ENCODE measurements around the gene TJP2.
A peak's percentile ranks its signal among the peaks of the same experiment; 100 is the strongest.

TJP2 gene

DNA sequence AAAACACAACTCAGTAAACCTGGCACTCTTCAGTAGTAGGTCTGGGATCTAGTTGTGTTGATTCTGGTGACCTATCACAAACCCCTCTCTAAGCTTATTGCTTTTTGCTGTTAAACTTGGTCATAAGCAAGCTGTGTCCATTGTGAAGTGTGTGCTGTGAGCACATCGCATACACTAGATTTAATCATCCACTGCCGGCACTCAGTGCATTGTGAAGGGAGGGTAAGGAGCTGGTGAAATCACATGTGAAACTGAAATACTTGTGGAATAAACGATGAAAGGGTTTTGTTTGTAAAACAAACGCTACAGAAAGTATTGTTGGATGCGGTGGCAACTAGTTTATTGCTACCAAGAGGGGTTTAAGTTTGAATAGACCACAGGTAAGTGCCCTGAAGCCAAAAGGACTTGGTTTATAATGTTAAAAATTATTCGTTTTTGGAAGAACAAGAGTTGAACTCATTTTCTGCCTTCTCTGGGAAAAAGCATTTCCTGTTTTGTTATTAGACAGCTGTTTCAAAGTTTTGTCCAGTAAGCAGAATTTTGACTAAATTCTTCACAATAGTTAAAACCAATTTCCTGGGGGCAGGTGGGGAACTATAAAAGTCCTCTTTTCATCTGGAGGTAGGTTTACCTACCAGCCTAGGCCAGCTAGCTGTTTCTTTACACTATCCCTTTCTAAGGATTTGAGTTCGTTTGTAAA is 24.6 kb downstream of the TJP2 start:
- ChIA-PET CTCF (interaction anchor here (1.9 kb wide), 1 partner anchor 145 kb away, joined by 8 read pairs; no protein-coding TSS in a partner anchor), POLR2A (ENCODE audit: low non-redundant PET) (no interaction called here)
- H3K27ac ChIP-seq: no peak overlapping the region
- no peak for DNase-seq (ENCODE audit: low spot score)
- TF ChIP-seq, protein P1, sequence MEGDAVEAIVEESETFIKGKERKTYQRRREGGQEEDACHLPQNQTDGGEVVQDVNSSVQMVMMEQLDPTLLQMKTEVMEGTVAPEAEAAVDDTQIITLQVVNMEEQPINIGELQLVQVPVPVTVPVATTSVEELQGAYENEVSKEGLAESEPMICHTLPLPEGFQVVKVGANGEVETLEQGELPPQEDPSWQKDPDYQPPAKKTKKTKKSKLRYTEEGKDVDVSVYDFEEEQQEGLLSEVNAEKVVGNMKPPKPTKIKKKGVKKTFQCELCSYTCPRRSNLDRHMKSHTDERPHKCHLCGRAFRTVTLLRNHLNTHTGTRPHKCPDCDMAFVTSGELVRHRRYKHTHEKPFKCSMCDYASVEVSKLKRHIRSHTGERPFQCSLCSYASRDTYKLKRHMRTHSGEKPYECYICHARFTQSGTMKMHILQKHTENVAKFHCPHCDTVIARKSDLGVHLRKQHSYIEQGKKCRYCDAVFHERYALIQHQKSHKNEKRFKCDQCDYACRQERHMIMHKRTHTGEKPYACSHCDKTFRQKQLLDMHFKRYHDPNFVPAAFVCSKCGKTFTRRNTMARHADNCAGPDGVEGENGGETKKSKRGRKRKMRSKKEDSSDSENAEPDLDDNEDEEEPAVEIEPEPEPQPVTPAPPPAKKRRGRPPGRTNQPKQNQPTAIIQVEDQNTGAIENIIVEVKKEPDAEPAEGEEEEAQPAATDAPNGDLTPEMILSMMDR (conservative IDR thresholded peaks at IDR 0.05; ENCODE audit: low read depth): no peak

DNA sequence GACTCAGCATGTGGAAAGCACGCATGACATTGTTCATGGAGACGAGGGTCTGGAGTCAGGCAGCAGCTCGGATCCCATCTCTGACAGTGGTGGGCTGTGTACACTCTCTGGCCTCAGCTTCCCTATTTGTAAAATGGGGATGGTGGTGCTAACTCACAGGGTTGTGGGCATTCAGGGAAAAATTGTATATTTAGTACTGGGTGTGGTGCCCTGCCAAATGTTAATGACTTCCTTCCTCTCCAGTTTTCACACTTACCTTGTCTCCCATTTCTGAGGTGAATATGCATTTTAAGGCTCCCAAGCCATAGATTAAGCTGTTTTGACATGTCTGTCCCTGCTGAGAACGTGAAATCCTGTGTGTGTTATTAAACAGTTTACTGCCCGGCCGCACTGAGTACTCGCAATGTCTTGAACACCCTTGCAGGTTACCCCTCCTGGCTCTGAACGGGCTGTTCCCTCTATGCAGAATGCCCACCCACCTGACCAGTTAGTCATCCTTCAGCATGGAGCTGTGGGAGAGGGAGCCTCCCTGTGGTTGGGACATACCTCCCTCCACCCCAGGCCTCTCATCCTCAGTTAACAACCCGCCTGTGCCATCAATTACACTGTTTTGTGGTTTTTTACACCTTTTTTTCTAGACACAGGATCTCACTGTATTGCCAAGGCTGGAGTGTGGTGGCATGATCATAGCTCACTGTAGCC is 25.8 kb downstream of the TJP2 start:
- POLR2A ChIA-PET (ENCODE audit: low non-redundant PET): no interaction called here
- peak; percentile 88 for DNase-seq (ENCODE audit: low spot score)
- TF ChIP-seq, protein P1 (conservative IDR thresholded peaks at IDR 0.05; ENCODE audit: low read depth): no peak
- H3K27ac ChIP-seq: peak overlapping the region; percentile 67
- CTCF ChIA-PET: interaction anchor here (0.7 to 1.9 kb wide), 6 partner anchors 13 to 165 kb away, joined by 3 to 8 read pairs (median 3); partner anchors contain the start of gene FXN

DNA sequence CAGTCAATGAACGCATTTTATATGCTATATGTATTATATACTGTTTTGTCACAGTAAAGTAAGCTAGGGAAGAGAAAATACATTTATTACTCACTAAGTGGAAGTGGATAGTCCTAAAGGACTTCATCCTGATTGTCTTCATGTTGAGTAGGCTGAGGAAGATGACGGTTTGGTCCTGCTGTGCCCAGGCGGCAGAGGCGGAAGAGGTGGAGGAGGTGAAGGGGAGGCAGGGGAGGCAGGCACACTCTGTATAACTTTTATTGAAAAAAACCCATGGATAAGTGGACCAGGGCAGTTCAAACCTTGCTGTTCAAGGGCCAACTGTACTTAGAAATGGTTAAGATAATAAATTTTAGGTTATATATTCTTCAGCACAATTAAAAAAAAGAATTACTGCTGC is 28.5 kb downstream of the TJP2 start:
- CTCF ChIA-PET: interaction anchor here (0.7 to 1.4 kb wide), 3 partner anchors 9 to 174 kb away, joined by 3 to 4 read pairs (median 3); partner anchors contain the start of gene FXN
- DNase-seq (ENCODE audit: low spot score): no peak
- TF ChIP-seq, protein P1 (conservative IDR thresholded peaks at IDR 0.05; ENCODE audit: low read depth): no peak
- H3K27ac ChIP-seq: no peak overlapping the region
- POLR2A ChIA-PET (ENCODE audit: low non-redundant PET): interaction anchor here (0.6 to 0.8 kb wide), 2 partner anchors 26 to 200 kb away, joined by 3 read pairs; no protein-coding TSS in a partner anchor

DNA sequence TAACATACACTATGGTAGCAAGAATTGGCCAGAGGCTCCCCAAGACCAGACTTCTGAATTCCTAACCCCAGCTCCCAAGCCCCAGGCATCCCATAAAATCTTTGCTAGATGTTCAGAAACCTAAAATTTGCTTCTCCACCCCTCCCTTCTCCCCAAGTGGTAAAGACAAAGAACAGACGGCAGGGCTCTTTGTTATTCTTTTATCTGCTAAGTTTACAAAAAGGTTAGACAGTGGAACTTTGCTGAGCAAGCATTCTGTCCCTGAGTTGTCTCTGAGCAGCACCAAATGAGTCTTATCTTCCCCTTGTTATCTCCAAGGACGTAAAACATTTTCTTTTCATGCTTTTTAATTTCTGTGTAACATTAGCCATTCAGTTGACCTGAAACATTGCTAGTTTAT is 30.2 kb downstream of the TJP2 start:
- TF ChIP-seq, protein P1 (conservative IDR thresholded peaks at IDR 0.05; ENCODE audit: low read depth): no peak
- ChIA-PET POLR2A (ENCODE audit: low non-redundant PET) (interaction anchor here (0.7 kb wide), 1 partner anchor 9 kb away, joined by 3 read pairs; no protein-coding TSS in a partner anchor), CTCF (interaction anchor here (1.4 kb wide), 1 partner anchor 19 kb away, joined by 5 read pairs; no protein-coding TSS in a partner anchor)
- H3K27ac ChIP-seq: no peak overlapping the region
- no peak for DNase-seq (ENCODE audit: low spot score)

DNA sequence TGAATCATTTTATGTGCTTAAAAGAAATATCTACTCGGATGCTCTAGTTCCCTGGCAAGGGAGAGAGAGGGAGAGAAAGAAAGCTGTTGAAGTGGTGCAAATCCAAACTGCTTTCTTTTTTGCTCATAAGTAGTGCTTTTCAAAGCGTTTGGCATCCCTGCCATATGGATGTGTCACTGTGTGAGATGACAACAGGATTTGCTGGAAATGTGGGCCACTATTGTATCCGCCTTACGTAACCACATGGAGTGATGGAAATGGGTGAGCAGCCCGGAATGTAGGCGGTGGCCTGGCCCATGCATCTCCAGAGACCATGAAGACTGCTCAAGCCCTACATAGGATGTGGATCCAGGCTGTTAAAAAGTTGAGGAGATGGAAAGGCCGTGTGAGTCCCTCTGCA is 30.8 kb downstream of the TJP2 start:
- DNase-seq (ENCODE audit: low spot score): no peak
- CTCF ChIA-PET: interaction anchor here (1.4 kb wide), 1 partner anchor 19 kb away, joined by 5 read pairs; no protein-coding TSS in a partner anchor
- TF ChIP-seq, protein P1 (conservative IDR thresholded peaks at IDR 0.05; ENCODE audit: low read depth): no peak
- POLR2A ChIA-PET (ENCODE audit: low non-redundant PET): no interaction called here
- no peak overlapping the region for H3K27ac ChIP-seq

DNA sequence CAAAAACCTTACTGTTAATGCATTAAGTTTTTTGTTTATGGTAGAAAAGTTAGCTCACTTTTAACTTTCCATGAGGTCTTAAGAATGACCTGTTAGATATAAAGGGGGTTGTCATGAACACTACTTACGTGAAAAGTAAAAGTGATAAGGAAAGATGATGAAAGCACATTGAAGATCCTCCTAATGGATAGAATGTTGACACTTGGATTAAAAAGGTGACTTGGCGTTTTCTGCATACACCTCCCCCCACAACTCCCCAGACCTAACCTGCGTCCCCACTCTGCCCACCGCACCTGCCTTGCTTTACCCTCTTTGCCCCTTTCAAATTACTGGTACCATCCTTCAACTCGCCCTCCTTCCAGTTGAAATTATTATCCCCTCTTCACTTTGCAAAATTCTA is 32.0 kb downstream of the TJP2 start:
- ChIA-PET POLR2A (ENCODE audit: low non-redundant PET) (no interaction called here), CTCF (interaction anchor here (0.6 to 1.0 kb wide), 2 partner anchors 13 to 48 kb away, joined by 3 read pairs; no protein-coding TSS in a partner anchor)
- DNase-seq (ENCODE audit: low spot score): no peak
- TF ChIP-seq, protein P1 (conservative IDR thresholded peaks at IDR 0.05; ENCODE audit: low read depth): no peak
- no peak overlapping the region for H3K27ac ChIP-seq
